Endothelial cell of umbilical vein (primary cell): ENCODE results near the gene ENHO. TPM values are rescaled to one million over a fixed set of nuclear protein-coding genes. Genes with fewer than 3 reads are reported as not detected.

Experiments
- BruUV-seq: library from RNA; stranded (reverse); fragments of 400-500 nt; replicated peaks from 2 replicates; lab custom pipeline; 2021; lab: Mats Ljungman, UMichigan
- CTCF ChIA-PET: fragments of 300-600, 350-600 bp; sonication (Branson Sonifier 250); formaldehyde crosslinking; loops from one replicate; lab custom pipeline; 2021; ENCODE audit warnings: antibody characterized with exemption, inconsistent platforms; lab: Charles Lee
- POLR2A ChIA-PET: fragments of 300-600, 350-600 bp; sonication (Branson Sonifier 250); formaldehyde crosslinking; loops from one replicate; lab custom pipeline; 2021; ENCODE audit warnings: antibody characterized with exemption, inconsistent platforms; lab: Charles Lee
- DNase-seq: peaks from one replicate; pipeline ENCODE4 v3.0.0-alpha.2; 2011; ENCODE audit warnings: low read depth, low spot score
- FAIRE-seq: peaks from 2 replicates; lab custom pipeline; 2011; peaks lifted over from hg19 to GRCh38; lab: Jason Lieb, UNC
- H2AFZ ChIP-seq: 2 replicates; pipeline ENCODE4 v1.6.0; 2012; ENCODE audit warnings: low read depth, low read length, control low read depth, inconsistent platforms
- H3K27ac ChIP-seq: 2 replicates; pipeline ENCODE4 v1.5.1; 2011; ENCODE audit warnings: low read depth, mild to moderate bottlenecking, control low read depth, low read length, moderate library complexity; ENCODE audit not compliant: insufficient read depth
- H3K27me3 ChIP-seq, 2 experiments: 2 replicates each; pipeline versions ENCODE4 v1.6.0 to v1.6.1; 2011; ENCODE audit warnings: low read length in 2 of 2, mixed read lengths in 1 of 2; ENCODE audit not compliant: control insufficient read depth in 2 of 2, insufficient read depth in 2 of 2
- H3K36me3 ChIP-seq, 2 experiments: 2 replicates in 1 of 2; 3 replicates in 1 of 2; pipeline ENCODE4 v1.5.1; 2011; ENCODE audit warnings: low read length in 2 of 2, mild to moderate bottlenecking in 1 of 2, moderate library complexity in 1 of 2; ENCODE audit not compliant: control insufficient read depth in 2 of 2, insufficient read depth in 2 of 2; ENCODE audit errors: extremely low read depth in 1 of 2
- H3K4me1 ChIP-seq: 3 replicates; pipeline ENCODE4 v1.5.1; 2011; ENCODE audit warnings: mild to moderate bottlenecking, low read length; ENCODE audit not compliant: control insufficient read depth, insufficient read depth; ENCODE audit errors: extremely low read depth
- H3K4me2 ChIP-seq: 2 replicates; pipeline ENCODE4 v1.6.1; 2011; ENCODE audit warnings: low read length, control low read depth, mixed read lengths; ENCODE audit not compliant: insufficient read depth
- H3K4me3 ChIP-seq, 3 experiments: fragments of 200-600 bp in 1 of 3; sonication (generic), shearing (Covaris generic) in 1 of 3; replicated peaks in 1 of 3; 2 replicates each; pipeline ENCODE4 v1.5.1; 2011 to 2016; ENCODE audit warnings: control low read depth in 3 of 3, low read length in 3 of 3, mild to moderate bottlenecking in 2 of 3, inconsistent platforms in 1 of 3, low read depth in 1 of 3, moderate library complexity in 1 of 3; ENCODE audit not compliant: insufficient read depth in 1 of 3
- H3K79me2 ChIP-seq: 2 replicates; pipeline ENCODE4 v1.6.0; 2012; ENCODE audit warnings: low read length, inconsistent platforms; ENCODE audit not compliant: control insufficient read depth, insufficient read depth
- H3K9ac ChIP-seq: replicated peaks from 2 replicates; pipeline ENCODE3; 2011; ENCODE audit warnings: low read length, control low read depth; ENCODE audit not compliant: insufficient read depth; ENCODE audit errors: extremely low read depth
- H3K9me1 ChIP-seq: replicated peaks from 3 replicates; pipeline ENCODE4 v1.6.0; 2011; ENCODE audit warnings: mild to moderate bottlenecking, low read length; ENCODE audit not compliant: control insufficient read depth, insufficient read depth; ENCODE audit errors: extremely low read depth
- H3K9me3 ChIP-seq: replicated peaks from 2 replicates; pipeline ENCODE4 v1.5.1; 2012; ENCODE audit warnings: low read length, inconsistent platforms; ENCODE audit not compliant: control insufficient read depth, insufficient read depth
- H4K20me1 ChIP-seq: replicated peaks from 2 replicates; pipeline ENCODE3; 2011; ENCODE audit warnings: mild to moderate bottlenecking, low read length; ENCODE audit not compliant: control insufficient read depth, insufficient read depth; ENCODE audit errors: extremely low read depth
- EZH2 ChIP-seq: IDR thresholded peaks from 2 replicates; pipeline ENCODE4 v1.6.1; 2012; ENCODE audit warnings: borderline replicate concordance, low read depth, mild to moderate bottlenecking, moderate library complexity, low read length, inconsistent platforms; ENCODE audit not compliant: severe bottlenecking
- FOS ChIP-seq: IDR thresholded peaks from 2 replicates; pipeline ENCODE4 v1.6.1; 2011; ENCODE audit warnings: mild to moderate bottlenecking, low read length, moderate library complexity, borderline replicate concordance; ENCODE audit not compliant: insufficient read depth
- GATA2 ChIP-seq: IDR thresholded peaks from 2 replicates; pipeline ENCODE4 v1.7.0; 2011; ENCODE audit warnings: low read depth, mild to moderate bottlenecking, moderate library complexity, mixed read lengths, low read length; ENCODE audit not compliant: insufficient read length, insufficient read depth
- JUN ChIP-seq: IDR thresholded peaks from 2 replicates; pipeline ENCODE4 v1.6.1; 2011; ENCODE audit warnings: borderline replicate concordance, low read depth; ENCODE audit not compliant: insufficient read length, insufficient read depth
- MYC ChIP-seq: IDR thresholded peaks from one replicate; pipeline ENCODE4 v1.6.1; 2011; ENCODE audit warnings: mild to moderate bottlenecking, low read depth, low read length
- POLR2A ChIP-seq: IDR thresholded peaks from 2 replicates; pipeline ENCODE4 v1.6.1; 2012; ENCODE audit warnings: low read depth, mild to moderate bottlenecking, control low read depth, low read length
- POLR2AphosphoS5 ChIP-seq: IDR thresholded peaks from 2 replicates; pipeline ENCODE4 v1.6.1; 2012; ENCODE audit warnings: low read depth, mild to moderate bottlenecking, control low read depth, low read length, moderate library complexity; ENCODE audit not compliant: insufficient read depth
- dilution Hi-C: fragments of 300-500 bp; cut with MboI; formaldehyde crosslinking; loops from one replicate; pipeline ENCODE4 v1.15.0; 2019; ENCODE audit warnings: low sequenced_read_pairs; ENCODE audit not compliant: extremely low pct_ligation_motif_present
- intact Hi-C: fragments of 100-400 bp; cut with micrococcal nuclease; formaldehyde crosslinking; loops from one replicate; pipeline ENCODE4 v1.10.0; 2022
- polyA plus RNA-seq, 4 experiments: library from polyadenylated mRNA; depleted of rRNA in 3 of 4; stranded (reverse) in 3 of 4; unstranded in 1 of 4; fragments of >200 nt; gene quantifications; 2 replicates each; pipeline versions ENCODE4 v1.2.1 to v1.2.3, GENCODE V29; 2011 to 2012; ENCODE audit warnings: missing spikeins in 1 of 4
- total RNA-seq: library from RNA; stranded (reverse); gene quantifications from 2 replicates; pipeline ENCODE4 v1.2.3, GENCODE V29; 2021
- TF ChIP-seq, protein P1 (sequence below): IDR thresholded peaks from 2 replicates; pipeline ENCODE4 v1.6.1; 2011; ENCODE audit not compliant: insufficient read depth, insufficient read length
- TF ChIP-seq, protein P2 (sequence below), 2 donors: IDR thresholded peaks; 1 replicate in 1 of 2; 2 replicates in 1 of 2; pipeline ENCODE4 v1.5.1; 2011; ENCODE audit warnings: low read length in 2 of 2, mild to moderate bottlenecking in 2 of 2, moderate library complexity in 2 of 2, control low read depth in 1 of 2, inconsistent platforms in 1 of 2, low read depth in 1 of 2; ENCODE audit not compliant: insufficient read depth in 1 of 2; ENCODE audit errors: extremely low read depth in 1 of 2

Gene ENHO
- total and polyA plus RNA-seq, 2 donors (not counting 3 experiments of a cell fraction or from before 2014, with no cell fraction given), result 0.10 TPM; not detected in 1

DNA sequence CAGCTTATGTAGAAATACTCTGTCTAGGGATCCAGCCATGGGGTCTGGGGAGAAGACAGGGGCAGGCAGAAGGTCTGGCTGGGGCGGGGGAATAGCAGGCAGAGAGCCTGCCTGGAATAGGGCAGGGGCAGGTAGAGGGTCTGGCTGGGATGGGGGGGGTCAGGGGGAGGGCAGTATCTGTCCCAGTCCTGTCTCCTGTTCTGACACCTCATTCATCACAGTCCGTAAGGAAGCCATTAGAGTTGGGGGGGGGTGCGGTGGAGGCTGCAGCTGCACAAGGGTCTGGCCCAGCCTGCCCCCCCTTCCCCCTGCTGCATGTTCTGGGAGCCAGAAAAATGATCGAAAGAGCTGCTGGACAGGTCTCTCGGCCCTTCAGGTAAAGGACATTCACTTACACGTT lies 34.2 kb upstream of the ENHO start:
- H3K36me3 ChIP-seq, result no peaks in the 10 kb centered on the region
- ChIA-PET POLR2A (no interaction called here), CTCF (interaction anchor here (1.5 to 2.0 kb wide), 2 partner anchors 9 to 35 kb away, joined by 7 to 8 read pairs; no protein-coding TSS in a partner anchor)
- no peak overlapping the region for H3K27ac ChIP-seq
- no peak overlapping the region for H2AFZ ChIP-seq
- no peaks in the 10 kb centered on the region for H3K79me2 ChIP-seq
- peaks cover 15 to 24% of the 10 kb centered on the region in 2 experiments for H3K27me3 ChIP-seq
- TF ChIP-seq POLR2AphosphoS5 (no peak), EZH2 (no peak), MYC (no peak), JUN (no peak), GATA2 (no peak), FOS (no peak), POLR2A (no peak)
- TF ChIP-seq, protein P1, sequence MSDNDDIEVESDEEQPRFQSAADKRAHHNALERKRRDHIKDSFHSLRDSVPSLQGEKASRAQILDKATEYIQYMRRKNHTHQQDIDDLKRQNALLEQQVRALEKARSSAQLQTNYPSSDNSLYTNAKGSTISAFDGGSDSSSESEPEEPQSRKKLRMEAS, result no peak
- TF ChIP-seq, protein P2, sequence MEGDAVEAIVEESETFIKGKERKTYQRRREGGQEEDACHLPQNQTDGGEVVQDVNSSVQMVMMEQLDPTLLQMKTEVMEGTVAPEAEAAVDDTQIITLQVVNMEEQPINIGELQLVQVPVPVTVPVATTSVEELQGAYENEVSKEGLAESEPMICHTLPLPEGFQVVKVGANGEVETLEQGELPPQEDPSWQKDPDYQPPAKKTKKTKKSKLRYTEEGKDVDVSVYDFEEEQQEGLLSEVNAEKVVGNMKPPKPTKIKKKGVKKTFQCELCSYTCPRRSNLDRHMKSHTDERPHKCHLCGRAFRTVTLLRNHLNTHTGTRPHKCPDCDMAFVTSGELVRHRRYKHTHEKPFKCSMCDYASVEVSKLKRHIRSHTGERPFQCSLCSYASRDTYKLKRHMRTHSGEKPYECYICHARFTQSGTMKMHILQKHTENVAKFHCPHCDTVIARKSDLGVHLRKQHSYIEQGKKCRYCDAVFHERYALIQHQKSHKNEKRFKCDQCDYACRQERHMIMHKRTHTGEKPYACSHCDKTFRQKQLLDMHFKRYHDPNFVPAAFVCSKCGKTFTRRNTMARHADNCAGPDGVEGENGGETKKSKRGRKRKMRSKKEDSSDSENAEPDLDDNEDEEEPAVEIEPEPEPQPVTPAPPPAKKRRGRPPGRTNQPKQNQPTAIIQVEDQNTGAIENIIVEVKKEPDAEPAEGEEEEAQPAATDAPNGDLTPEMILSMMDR (IDR thresholded peaks at IDR 0.05; ENCODE audit: extremely low read depth in 1 of 2, insufficient read depth in 1 of 2, low read depth in 1 of 2, low read length in 2 of 2), result no peak
- H3K9me3 ChIP-seq, result no peaks in the 10 kb centered on the region
- no peak overlapping the region for H3K9ac ChIP-seq
- no peaks in the 10 kb centered on the region for H4K20me1 ChIP-seq
- FAIRE-seq (no peak), DNase-seq (no peak)
- dilution Hi-C loops (no loop called here), intact Hi-C loops (no loop called here)
- no peaks in the 10 kb centered on the region for H3K4me1 ChIP-seq
- H3K9me1 ChIP-seq, result no peaks in the 10 kb centered on the region
- no peak overlapping the region for H3K4me3 ChIP-seq
- BruUV-seq, result no TSS peak
- no peak overlapping the region for H3K4me2 ChIP-seq
